Transverse colon (tissue), 4 donors: Measurements from ENCODE around the gene CAMK2D.

Source experiments
- EP300 ChIP-seq: sonication (generic); formaldehyde crosslinking; IDR thresholded peaks from one replicate; pipeline ENCODE4 v1.6.1; 2017; ENCODE audit warnings: antibody characterized with exemption, low read depth
- POLR2A ChIP-seq: fragments of 450-650 bp; IDR thresholded peaks from one replicate; pipeline ENCODE4 v1.6.1; 2016; ENCODE audit warnings: antibody characterized with exemption, mild to moderate bottlenecking, moderate library complexity
- POLR2AphosphoS5 ChIP-seq, 3 donors: sonication (generic); formaldehyde crosslinking; IDR thresholded peaks; one replicate each; pipeline ENCODE4 v1.6.1; 2016; ENCODE audit warnings: antibody characterized with exemption in 3 of 3
- TF ChIP-seq, protein P1 (sequence below), 5 experiments: fragments of 200-600 bp in 3 of 5; fragments of 450-650 bp in 2 of 5; sonication (generic) in 3 of 5; IDR thresholded peaks; 1 replicate in 2 of 5; 2 replicates in 3 of 5; pipeline ENCODE4 v1.5.1; 2016 to 2017; ENCODE audit warnings: antibody characterized with exemption in 5 of 5, inconsistent platforms in 3 of 5, mild to moderate bottlenecking in 2 of 5, moderate library complexity in 1 of 5

DNA sequence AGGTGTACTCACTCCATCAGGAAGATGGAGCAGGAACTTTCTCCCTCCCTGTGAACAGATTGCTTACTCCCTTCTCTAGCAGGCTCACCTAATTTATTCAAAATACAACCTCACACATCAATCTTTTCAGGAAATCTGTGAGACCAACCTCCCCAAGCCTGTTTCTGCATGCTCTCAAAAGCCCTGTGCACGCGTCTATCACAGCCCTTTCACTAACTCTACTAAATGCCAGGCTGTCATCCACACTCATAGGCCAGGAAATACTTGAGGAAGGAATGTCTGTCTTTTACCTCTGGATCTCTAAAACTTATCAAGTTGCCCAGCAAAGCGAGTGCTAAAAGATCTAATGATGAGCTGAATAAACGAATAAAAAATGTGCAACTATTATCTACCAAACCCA is 11.2 kb downstream of the CAMK2D start:
- TF ChIP-seq, protein P1, sequence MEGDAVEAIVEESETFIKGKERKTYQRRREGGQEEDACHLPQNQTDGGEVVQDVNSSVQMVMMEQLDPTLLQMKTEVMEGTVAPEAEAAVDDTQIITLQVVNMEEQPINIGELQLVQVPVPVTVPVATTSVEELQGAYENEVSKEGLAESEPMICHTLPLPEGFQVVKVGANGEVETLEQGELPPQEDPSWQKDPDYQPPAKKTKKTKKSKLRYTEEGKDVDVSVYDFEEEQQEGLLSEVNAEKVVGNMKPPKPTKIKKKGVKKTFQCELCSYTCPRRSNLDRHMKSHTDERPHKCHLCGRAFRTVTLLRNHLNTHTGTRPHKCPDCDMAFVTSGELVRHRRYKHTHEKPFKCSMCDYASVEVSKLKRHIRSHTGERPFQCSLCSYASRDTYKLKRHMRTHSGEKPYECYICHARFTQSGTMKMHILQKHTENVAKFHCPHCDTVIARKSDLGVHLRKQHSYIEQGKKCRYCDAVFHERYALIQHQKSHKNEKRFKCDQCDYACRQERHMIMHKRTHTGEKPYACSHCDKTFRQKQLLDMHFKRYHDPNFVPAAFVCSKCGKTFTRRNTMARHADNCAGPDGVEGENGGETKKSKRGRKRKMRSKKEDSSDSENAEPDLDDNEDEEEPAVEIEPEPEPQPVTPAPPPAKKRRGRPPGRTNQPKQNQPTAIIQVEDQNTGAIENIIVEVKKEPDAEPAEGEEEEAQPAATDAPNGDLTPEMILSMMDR (IDR thresholded peaks at IDR 0.05), result no peak
- TF ChIP-seq POLR2AphosphoS5 (IDR thresholded peaks at IDR 0.05) (no peak), EP300 (no peak), POLR2A (no peak)
